Measurements from ENCODE around the gene CACNA1D.

DNA sequence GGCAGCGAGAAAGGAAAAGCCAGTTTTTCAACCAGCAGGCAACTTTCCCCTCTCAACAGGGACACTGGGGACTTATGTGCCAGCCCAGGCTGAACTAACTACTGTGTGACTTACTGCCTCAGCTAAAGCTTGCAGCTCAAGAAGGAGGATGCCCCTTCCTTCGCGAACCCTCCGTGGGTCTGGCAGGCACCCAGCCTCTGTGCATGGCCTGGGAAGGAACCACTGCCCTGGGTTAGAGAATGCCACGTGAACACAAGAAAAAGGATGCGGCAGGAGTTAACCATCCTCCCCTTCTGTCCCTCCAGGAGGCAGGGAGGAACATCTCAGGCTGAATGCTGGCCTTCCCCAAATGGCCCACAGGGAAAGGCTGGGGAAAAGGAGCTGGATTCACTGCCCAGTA is 322.8 kb downstream of the CACNA1D start:
- TF ChIP-seq, protein P1, sequence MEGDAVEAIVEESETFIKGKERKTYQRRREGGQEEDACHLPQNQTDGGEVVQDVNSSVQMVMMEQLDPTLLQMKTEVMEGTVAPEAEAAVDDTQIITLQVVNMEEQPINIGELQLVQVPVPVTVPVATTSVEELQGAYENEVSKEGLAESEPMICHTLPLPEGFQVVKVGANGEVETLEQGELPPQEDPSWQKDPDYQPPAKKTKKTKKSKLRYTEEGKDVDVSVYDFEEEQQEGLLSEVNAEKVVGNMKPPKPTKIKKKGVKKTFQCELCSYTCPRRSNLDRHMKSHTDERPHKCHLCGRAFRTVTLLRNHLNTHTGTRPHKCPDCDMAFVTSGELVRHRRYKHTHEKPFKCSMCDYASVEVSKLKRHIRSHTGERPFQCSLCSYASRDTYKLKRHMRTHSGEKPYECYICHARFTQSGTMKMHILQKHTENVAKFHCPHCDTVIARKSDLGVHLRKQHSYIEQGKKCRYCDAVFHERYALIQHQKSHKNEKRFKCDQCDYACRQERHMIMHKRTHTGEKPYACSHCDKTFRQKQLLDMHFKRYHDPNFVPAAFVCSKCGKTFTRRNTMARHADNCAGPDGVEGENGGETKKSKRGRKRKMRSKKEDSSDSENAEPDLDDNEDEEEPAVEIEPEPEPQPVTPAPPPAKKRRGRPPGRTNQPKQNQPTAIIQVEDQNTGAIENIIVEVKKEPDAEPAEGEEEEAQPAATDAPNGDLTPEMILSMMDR (optimal IDR thresholded peaks at IDR 0.05 in 1 of 3, IDR thresholded peaks at IDR 0.05 in 1 of 3, conservative IDR thresholded peaks at IDR 0.05 in 1 of 3; ENCODE audit: extremely low read depth in 1 of 3, insufficient read depth in 2 of 3, low read length in 3 of 3), result no peak
- TF ChIP-seq EZH2 (IDR thresholded peaks at IDR 0.05; ENCODE audit: low read length), result no peak
